Bronchial epithelial cell (primary cell): ENCODE results near the gene PHACTR1. TPM values are rescaled to one million over a fixed set of nuclear protein-coding genes. Genes with fewer than 3 reads are reported as not detected.

Experiments used
- DNase-seq: peaks from one replicate; pipeline ENCODE4 v3.0.0-alpha.2; 2010; ENCODE audit warnings: low read depth
- FAIRE-seq: peaks from 2 replicates; lab custom pipeline; 2011; peaks lifted over from hg19 to GRCh38; lab: Jason Lieb, UNC
- H3K27me3 ChIP-seq: 2 replicates; pipeline ENCODE4 v1.5.1; 2011; ENCODE audit warnings: low read length; ENCODE audit not compliant: control insufficient read depth, insufficient read depth
- H3K36me3 ChIP-seq: 2 replicates; pipeline ENCODE4 v1.5.1; 2011; ENCODE audit warnings: low read length; ENCODE audit not compliant: control insufficient read depth, insufficient read depth
- H3K4me3 ChIP-seq: 2 replicates; pipeline ENCODE4 v1.5.1; 2011; ENCODE audit warnings: mild to moderate bottlenecking, low read depth, low read length, control low read depth
- CTCF ChIP-seq: IDR thresholded peaks from 2 replicates; pipeline ENCODE4 v1.5.1; 2011; ENCODE audit warnings: mild to moderate bottlenecking, moderate library complexity, low read length, control low read depth, inconsistent platforms; ENCODE audit not compliant: insufficient read depth, severe bottlenecking
- total RNA-seq: library from RNA; depleted of rRNA; stranded (reverse); fragments of >200 nt; gene quantifications from 2 replicates; pipeline ENCODE4 v1.2.1, GENCODE V29; 2014

Gene PHACTR1
- total RNA-seq, 1 donor from 2014 or later: under 0.01 TPM

- FAIRE-seq: no peak
- DNase-seq: no peak
- no peaks in the 10 kb centered on the region for H3K36me3 ChIP-seq
- no peak for TF ChIP-seq CTCF
- H3K4me3 ChIP-seq: no peak overlapping the region
- peaks cover 1% of the 10 kb centered on the region for H3K27me3 ChIP-seq
Observed at GRCh38 chr6:13135152-13135551, 418.6 kb downstream of the PHACTR1 start.

- DNase-seq: no peak
- Histone ChIP-seq H3K27me3 (peaks cover 1% of the 10 kb centered on the region), H3K36me3 (no peaks in the 10 kb centered on the region), H3K4me3 (no peak overlapping the region)
- TF ChIP-seq CTCF: no peak
- no peak for FAIRE-seq
Observed at GRCh38 chr6:13139119-13139518, 422.6 kb downstream of the PHACTR1 start.

- TF ChIP-seq CTCF: no peak
- Histone ChIP-seq H3K27me3 (peaks cover 1% of the 10 kb centered on the region), H3K4me3 (no peak overlapping the region), H3K36me3 (no peaks in the 10 kb centered on the region)
- DNase-seq (no peak), FAIRE-seq (no peak)
Observed at GRCh38 chr6:13140980-13141379, 424.4 kb downstream of the PHACTR1 start.

- FAIRE-seq (no peak), DNase-seq (no peak)
- no peak for TF ChIP-seq CTCF
- Histone ChIP-seq H3K36me3 (no peaks in the 10 kb centered on the region), H3K4me3 (no peak overlapping the region), H3K27me3 (peaks cover 1% of the 10 kb centered on the region)
Observed at GRCh38 chr6:13141387-13141786, 424.8 kb downstream of the PHACTR1 start.

- FAIRE-seq (no peak), DNase-seq (no peak)
- Histone ChIP-seq H3K36me3 (no peaks in the 10 kb centered on the region), H3K27me3 (peaks cover 1% of the 10 kb centered on the region), H3K4me3 (no peak overlapping the region)
- TF ChIP-seq CTCF: no peak
Observed at GRCh38 chr6:13142611-13143010, 426.0 kb downstream of the PHACTR1 start.

- Histone ChIP-seq H3K4me3 (no peak overlapping the region), H3K36me3 (no peaks in the 10 kb centered on the region), H3K27me3 (no peaks in the 10 kb centered on the region)
- DNase-seq: no peak
- no peak for TF ChIP-seq CTCF
- FAIRE-seq: no peak
Observed at GRCh38 chr6:13146442-13146841, 429.9 kb downstream of the PHACTR1 start.
